Keratinocyte (primary cell): ENCODE measurements around the gene C3orf20. TPM values are rescaled to one million over a fixed set of nuclear protein-coding genes. Genes with fewer than 3 reads are reported as not detected.

Experiments
- DNase-seq: peaks from one replicate; pipeline ENCODE4 v3.0.0-alpha.2; 2011; ENCODE audit warnings: low read depth, missing footprints, low spot score
- FAIRE-seq: peaks from 2 replicates; lab custom pipeline; 2011; peaks lifted over from hg19 to GRCh38; lab: Jason Lieb, UNC
- H2AFZ ChIP-seq: 2 replicates; pipeline ENCODE4 v1.6.0; 2012; ENCODE audit warnings: low read length, control low read depth, inconsistent platforms; ENCODE audit not compliant: control insufficient read depth
- H3K27ac ChIP-seq: 2 replicates; pipeline ENCODE4 v1.5.1; 2011; ENCODE audit warnings: low read length; ENCODE audit not compliant: control insufficient read depth, insufficient read depth
- H3K27me3 ChIP-seq: 3 replicates; pipeline ENCODE4 v1.6.0; 2011; ENCODE audit warnings: low read length; ENCODE audit not compliant: control insufficient read depth, insufficient read depth; ENCODE audit errors: extremely low read depth
- H3K36me3 ChIP-seq, 2 experiments: 2 replicates in 1 of 2; 3 replicates in 1 of 2; pipeline ENCODE4 v1.5.1; 2011; ENCODE audit warnings: low read length in 2 of 2, mild to moderate bottlenecking in 1 of 2; ENCODE audit not compliant: control insufficient read depth in 2 of 2, insufficient read depth in 2 of 2; ENCODE audit errors: extremely low read depth in 1 of 2
- H3K4me1 ChIP-seq: 3 replicates; pipeline ENCODE4 v1.5.1; 2011; ENCODE audit warnings: low read length; ENCODE audit not compliant: control insufficient read depth, insufficient read depth; ENCODE audit errors: extremely low read depth
- H3K4me2 ChIP-seq: 3 replicates; pipeline ENCODE4 v1.6.0; 2011; ENCODE audit warnings: low read depth, low read length; ENCODE audit not compliant: control insufficient read depth, insufficient read depth; ENCODE audit errors: extremely low read depth
- H3K4me3 ChIP-seq, 3 experiments: fragments of 200-600 bp in 1 of 3; sonication (generic) in 1 of 3; 2 replicates in 2 of 3; 3 replicates in 1 of 3; pipeline ENCODE4 v1.5.1; 2011 to 2016; ENCODE audit warnings: low read length in 3 of 3, mild to moderate bottlenecking in 3 of 3, control low read depth in 2 of 3, inconsistent platforms in 1 of 3, low read depth in 1 of 3, mixed read lengths in 1 of 3, mixed run types in 1 of 3, moderate library complexity in 1 of 3; ENCODE audit not compliant: control insufficient read depth in 2 of 3, insufficient read depth in 2 of 3; ENCODE audit errors: extremely low read depth in 1 of 3
- H3K79me2 ChIP-seq: 2 replicates; pipeline ENCODE4 v1.6.0; 2012; ENCODE audit warnings: low read length; ENCODE audit not compliant: control insufficient read depth, insufficient read depth
- H3K9ac ChIP-seq: 3 replicates; pipeline ENCODE4 v1.6.0; 2011; ENCODE audit warnings: low read length; ENCODE audit not compliant: control insufficient read depth, insufficient read depth; ENCODE audit errors: extremely low read depth
- H3K9me1 ChIP-seq: 3 replicates; pipeline ENCODE4 v1.6.0; 2011; ENCODE audit warnings: low read length; ENCODE audit not compliant: control insufficient read depth, insufficient read depth; ENCODE audit errors: extremely low read depth
- H3K9me3 ChIP-seq: 2 replicates; pipeline ENCODE4 v1.5.1; 2012; ENCODE audit warnings: low read depth, low read length; ENCODE audit not compliant: control insufficient read depth
- H4K20me1 ChIP-seq: 3 replicates; pipeline ENCODE4 v1.6.0; 2011; ENCODE audit warnings: low read length; ENCODE audit not compliant: control insufficient read depth, insufficient read depth; ENCODE audit errors: extremely low read depth
- EZH2 ChIP-seq: IDR thresholded peaks from one replicate; pipeline ENCODE4 v1.6.1; 2012; ENCODE audit warnings: inconsistent platforms, mild to moderate bottlenecking, low read length, moderate library complexity
- dilution Hi-C: fragments of 300-500 bp; cut with MboI; formaldehyde crosslinking; loops from one replicate; pipeline ENCODE4 v1.7.0; 2020; ENCODE audit warnings: low sequenced_read_pairs; ENCODE audit not compliant: extremely low pct_ligation_motif_present
- polyA plus RNA-seq, 5 experiments: library from polyadenylated mRNA; depleted of rRNA in 3 of 5; stranded (reverse) in 3 of 5; stranded (forward) in 1 of 5; unstranded in 1 of 5; fragments of >200 nt; gene quantifications; 1 replicate in 1 of 5; 2 replicates in 3 of 5; 3 replicates in 1 of 5; pipeline versions ENCODE4 v1.2.1 to v1.2.3, GENCODE V29; 2011 to 2012; ENCODE audit warnings: missing spikeins in 2 of 5, low read depth in 1 of 5, low replicate concordance in 1 of 5
- TF ChIP-seq, protein P1 (sequence below), 3 experiments: IDR thresholded peaks in 1 of 3; conservative IDR thresholded peaks in 1 of 3; optimal IDR thresholded peaks in 1 of 3; 2 replicates in 2 of 3; 3 replicates in 1 of 3; pipeline versions ENCODE3 to v1.5.1; 2011; ENCODE audit warnings: low read length in 3 of 3, mild to moderate bottlenecking in 3 of 3, moderate library complexity in 2 of 3, control low read depth in 1 of 3, inconsistent platforms in 1 of 3; ENCODE audit not compliant: insufficient read depth in 2 of 3; ENCODE audit errors: extremely low read depth in 1 of 3

Gene C3orf20
- polyA plus RNA-seq, 1 donor (not counting 4 experiments of a cell fraction or from before 2014, with no cell fraction given): not detected

DNA sequence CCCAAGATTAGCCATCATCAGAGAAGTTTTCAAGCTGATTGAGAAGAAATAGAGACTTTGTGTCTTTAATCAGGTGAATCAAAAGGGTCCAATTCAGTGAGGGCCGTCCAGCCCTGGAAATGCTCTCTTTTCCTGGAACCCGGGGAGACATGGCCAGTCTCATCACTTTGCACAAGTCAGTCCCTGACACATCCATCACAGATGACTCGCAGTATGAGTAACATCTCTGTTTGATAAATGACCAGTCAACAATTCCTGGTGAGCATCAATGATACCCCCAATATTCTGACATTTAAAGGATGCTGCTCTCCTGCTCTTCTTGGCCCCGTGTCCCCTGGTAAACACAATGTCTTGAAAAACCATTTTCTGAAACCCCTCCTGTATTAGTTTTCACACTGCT is 26.7 kb downstream of the C3orf20 start:
- Histone ChIP-seq H3K4me3 (no peak overlapping the region), H3K79me2 (no peaks in the 10 kb centered on the region), H3K36me3 (no peaks in the 10 kb centered on the region), H3K9me1 (no peaks in the 10 kb centered on the region), H3K9ac (no peak overlapping the region), H3K27me3 (no peaks in the 10 kb centered on the region), H2AFZ (no peak overlapping the region), H3K9me3 (no peaks in the 10 kb centered on the region), H3K4me1 (no peaks in the 10 kb centered on the region), H4K20me1 (no peaks in the 10 kb centered on the region), H3K4me2 (no peak overlapping the region), H3K27ac (no peak overlapping the region)
- TF ChIP-seq, protein P1, sequence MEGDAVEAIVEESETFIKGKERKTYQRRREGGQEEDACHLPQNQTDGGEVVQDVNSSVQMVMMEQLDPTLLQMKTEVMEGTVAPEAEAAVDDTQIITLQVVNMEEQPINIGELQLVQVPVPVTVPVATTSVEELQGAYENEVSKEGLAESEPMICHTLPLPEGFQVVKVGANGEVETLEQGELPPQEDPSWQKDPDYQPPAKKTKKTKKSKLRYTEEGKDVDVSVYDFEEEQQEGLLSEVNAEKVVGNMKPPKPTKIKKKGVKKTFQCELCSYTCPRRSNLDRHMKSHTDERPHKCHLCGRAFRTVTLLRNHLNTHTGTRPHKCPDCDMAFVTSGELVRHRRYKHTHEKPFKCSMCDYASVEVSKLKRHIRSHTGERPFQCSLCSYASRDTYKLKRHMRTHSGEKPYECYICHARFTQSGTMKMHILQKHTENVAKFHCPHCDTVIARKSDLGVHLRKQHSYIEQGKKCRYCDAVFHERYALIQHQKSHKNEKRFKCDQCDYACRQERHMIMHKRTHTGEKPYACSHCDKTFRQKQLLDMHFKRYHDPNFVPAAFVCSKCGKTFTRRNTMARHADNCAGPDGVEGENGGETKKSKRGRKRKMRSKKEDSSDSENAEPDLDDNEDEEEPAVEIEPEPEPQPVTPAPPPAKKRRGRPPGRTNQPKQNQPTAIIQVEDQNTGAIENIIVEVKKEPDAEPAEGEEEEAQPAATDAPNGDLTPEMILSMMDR (optimal IDR thresholded peaks at IDR 0.05 in 1 of 3, IDR thresholded peaks at IDR 0.05 in 1 of 3, conservative IDR thresholded peaks at IDR 0.05 in 1 of 3; ENCODE audit: extremely low read depth in 1 of 3, insufficient read depth in 2 of 3, low read length in 3 of 3): no peak
- no peak for TF ChIP-seq EZH2
- dilution Hi-C loops: no loop called here
- DNase-seq (no peak), FAIRE-seq (no peak)

DNA sequence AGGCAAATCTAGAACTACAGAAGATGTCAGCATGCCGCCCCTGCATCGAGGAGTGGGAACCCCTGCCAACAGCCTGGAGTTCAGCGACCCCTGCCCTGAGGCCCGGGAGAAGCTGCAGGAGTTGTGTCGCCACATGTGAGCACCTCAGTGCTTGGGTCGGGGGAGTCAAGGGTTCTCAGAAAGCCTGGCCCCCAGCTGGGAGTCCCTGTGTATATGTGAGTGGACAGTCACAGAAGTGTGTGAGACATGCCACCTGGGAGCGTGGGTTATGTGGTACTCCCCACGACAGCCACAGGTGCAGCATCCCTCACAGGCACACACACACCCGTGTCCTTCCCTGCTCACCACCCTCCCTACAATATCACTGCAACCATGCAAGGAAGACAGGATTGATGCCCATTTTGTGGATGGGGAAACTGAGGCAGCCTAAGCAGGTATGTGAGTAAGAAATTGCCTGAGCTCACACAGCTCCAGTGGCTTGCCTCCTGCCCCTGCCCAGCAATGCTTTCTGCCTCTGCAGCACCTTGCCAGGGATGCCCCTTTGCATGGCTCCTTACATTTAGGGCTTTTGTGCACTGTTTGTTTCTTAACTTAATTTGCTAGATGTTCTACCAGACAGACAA is 28.3 kb downstream of the C3orf20 start:
- Histone ChIP-seq H3K27me3 (no peaks in the 10 kb centered on the region), H4K20me1 (no peaks in the 10 kb centered on the region), H3K9me3 (no peaks in the 10 kb centered on the region), H3K36me3 (no peaks in the 10 kb centered on the region), H3K4me3 (no peak overlapping the region), H3K9me1 (no peaks in the 10 kb centered on the region), H3K4me1 (no peaks in the 10 kb centered on the region), H2AFZ (no peak overlapping the region), H3K4me2 (no peak overlapping the region), H3K9ac (no peak overlapping the region), H3K79me2 (no peaks in the 10 kb centered on the region), H3K27ac (no peak overlapping the region)
- TF ChIP-seq, protein P1 (optimal IDR thresholded peaks at IDR 0.05 in 1 of 3, IDR thresholded peaks at IDR 0.05 in 1 of 3, conservative IDR thresholded peaks at IDR 0.05 in 1 of 3; ENCODE audit: extremely low read depth in 1 of 3, insufficient read depth in 2 of 3, low read length in 3 of 3): no peak
- no peak for TF ChIP-seq EZH2
- dilution Hi-C loops: no loop called here
- no peak for DNase-seq
- FAIRE-seq: no peak
